ENCODE results near the gene RHOA. TPM values are rescaled to one million over a fixed set of nuclear protein-coding genes. Genes with fewer than 3 reads are reported as not detected.

RHOA gene
- total and polyA plus RNA-seq, 2 of the 8 experiments (the other 6 are each of a cell fraction or from before 2014, with no cell fraction given), result 176 to 397 TPM

- no peak for TF ChIP-seq SIX5 (IDR thresholded peaks at IDR 0.05; ENCODE audit: low read depth, low read length)
- no peak for TF ChIP-seq NRF1 (IDR thresholded peaks at IDR 0.05; ENCODE audit: low read depth, low read length)
- peak; percentile 63; the same call in 1 of the 2 replicates for TF ChIP-seq E2F6 (IDR thresholded peaks at IDR 0.05)
- 0 out of 2 replicates have a peak, but pooled peaks have one; percentile 52 for TF ChIP-seq SP1 (IDR thresholded peaks at IDR 0.05; ENCODE audit: low read depth, low read length)
- no peak for TF ChIP-seq BRCA1 (IDR thresholded peaks at IDR 0.05; ENCODE audit: low read depth, low read length)
- TF ChIP-seq RBBP5 (IDR thresholded peaks at IDR 0.05; ENCODE audit: borderline replicate concordance, low read depth, low read length), result peak; percentile 55; the same call in 1 of the 2 replicates
- TF ChIP-seq MAX (IDR thresholded peaks at IDR 0.05), result peak; percentile 93
- TF ChIP-seq KDM5A (IDR thresholded peaks at IDR 0.05; ENCODE audit: low read length), result no peak
- no peak for TF ChIP-seq CHD7 (IDR thresholded peaks at IDR 0.05; ENCODE audit: insufficient replicate concordance, low read length)
- TF ChIP-seq ZNF274 (IDR thresholded peaks at IDR 0.05; ENCODE audit: borderline replicate concordance, extremely low read depth, low read length), result no peak
Observed at GRCh38 chr3:49358217-49358883, 53.4 kb downstream of the RHOA start, which contains the start of gene GPX1 (continued).
